Epithelial cell of proximal tubule (primary cell): Measurements from ENCODE around the gene CUX1. TPM values are rescaled to one million over a fixed set of nuclear protein-coding genes. Genes with fewer than 3 reads are reported as not detected.

ENCODE experiments used
- DNase-seq: peaks from one replicate; pipeline ENCODE4 v3.0.0-alpha.2; 2011; ENCODE audit warnings: low read depth
- H3K4me3 ChIP-seq: 2 replicates; pipeline ENCODE4 v1.5.1; 2011; ENCODE audit warnings: low read depth, mild to moderate bottlenecking, low read length
- CTCF ChIP-seq: conservative IDR thresholded peaks from 2 replicates; pipeline ENCODE4 v1.5.1; 2012; ENCODE audit warnings: low read depth, mild to moderate bottlenecking, low read length
- total RNA-seq: library from RNA; depleted of rRNA; stranded (reverse); fragments of >200 nt; gene quantifications from 2 replicates; pipeline ENCODE4 v1.2.3, GENCODE V29; 2015

CUX1 gene
- total RNA-seq, 1 donor from 2014 or later: 37.3 TPM

GRCh38 chr7:101996876-101997275 is 179.4 kb downstream of the CUX1 start:
- DNase-seq: no peak
- TF ChIP-seq CTCF: no peak
- H3K4me3 ChIP-seq: no peak overlapping the region

- DNase-seq: no peak
- no peak for TF ChIP-seq CTCF
- no peak overlapping the region for H3K4me3 ChIP-seq
Measured at GRCh38 chr7:101998029-101998905, 180.8 kb downstream of the CUX1 start.

GRCh38 chr7:101998906-101999240 is 181.4 kb downstream of the CUX1 start:
- H3K4me3 ChIP-seq: no peak overlapping the region
- no peak for TF ChIP-seq CTCF
- DNase-seq: no peak

- no peak overlapping the region for H3K4me3 ChIP-seq
- DNase-seq: no peak
- no peak for TF ChIP-seq CTCF
Measured at GRCh38 chr7:101999393-101999792, 182.0 kb downstream of the CUX1 start.

GRCh38 chr7:102000123-102000522 is 182.7 kb downstream of the CUX1 start:
- TF ChIP-seq CTCF: no peak
- no peak for DNase-seq
- H3K4me3 ChIP-seq: no peak overlapping the region

GRCh38 chr7:102004229-102004628 is 186.8 kb downstream of the CUX1 start:
- no peak for DNase-seq
- no peak for TF ChIP-seq CTCF
- no peak overlapping the region for H3K4me3 ChIP-seq

- no peak for DNase-seq
- TF ChIP-seq CTCF: no peak
- no peak overlapping the region for H3K4me3 ChIP-seq
Measured at GRCh38 chr7:102004848-102005247, 187.4 kb downstream of the CUX1 start.
